ENCODE results near the gene DNAL1.

DNA sequence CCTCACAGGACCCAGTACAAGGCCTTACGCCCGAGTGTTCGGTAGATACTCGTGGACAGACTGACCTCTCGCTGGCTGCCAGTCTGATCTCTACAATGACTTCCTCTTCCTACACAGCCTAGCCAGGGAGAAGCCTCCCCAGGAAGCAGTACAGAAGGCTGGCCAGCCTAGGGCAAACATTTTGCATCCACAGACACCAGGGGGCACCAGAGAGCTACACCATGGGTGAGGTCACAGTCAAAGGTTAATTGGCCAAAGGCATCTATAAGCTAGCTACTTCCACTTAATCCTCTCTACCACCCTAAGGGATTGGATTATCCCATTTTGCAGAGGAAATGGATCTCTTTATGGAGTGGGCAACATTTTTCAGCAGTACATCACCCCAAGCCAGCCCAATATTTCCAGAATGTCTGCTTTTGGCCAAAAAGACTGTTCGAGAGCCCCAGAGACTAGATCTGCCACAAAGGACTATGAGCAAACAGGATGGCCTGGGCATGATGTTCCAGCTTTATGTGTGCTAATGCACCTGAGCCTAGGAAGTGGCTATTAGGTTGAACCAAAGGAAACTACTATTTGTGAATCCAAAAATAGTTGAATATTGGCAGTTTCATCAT, 84.0 kb downstream of the DNAL1 start:
- peak; percentile 89 for TF ChIP-seq CTCF (conservative IDR thresholded peaks at IDR 0.05; ENCODE audit: low read depth, low read length)
- TF ChIP-seq EZH2 (IDR thresholded peaks at IDR 0.05; ENCODE audit: borderline replicate concordance, low read depth, low read length, poor library complexity, severe bottlenecking) = no peak

All from A673 (cell line).